ENCODE measurements around the gene LRCH3. TPM values are rescaled to one million over a fixed set of nuclear protein-coding genes. Genes with fewer than 3 reads are reported as not detected.
"Not testable (repeated sequence)": the region's sequence is repeated elsewhere in the genome, so short reads cannot be mapped to it uniquely, and the experiment has no call there.

LRCH3 gene
- total RNA-seq, 1 experiment from 2014 or later: 56.4 TPM

- H3K18ac ChIP-seq (ENCODE audit: insufficient read length, low read depth, low read length); H2AK5ac ChIP-seq (ENCODE audit: insufficient read length, low read length); H3K79me1 ChIP-seq (ENCODE audit: insufficient read depth, low read depth, low read length, poor library complexity, severe bottlenecking); H3K27ac ChIP-seq (ENCODE audit: insufficient read length, low read depth, low read length); H3K4me1 ChIP-seq (ENCODE audit: insufficient read depth, low read length); H4K20me1 ChIP-seq (ENCODE audit: control insufficient read depth, insufficient read depth, insufficient read length); H3K9me3 ChIP-seq (ENCODE audit: control insufficient read depth, low read depth, low read length); H3K9me3 Mint-ChIP-seq; H4K5ac ChIP-seq (ENCODE audit: insufficient read length, low read depth, low read length); H3K4ac ChIP-seq (ENCODE audit: low read depth, low read length); H3K79me2 ChIP-seq (ENCODE audit: insufficient read depth, low read length); H2BK12ac ChIP-seq (ENCODE audit: insufficient read length, low read depth, low read length); H3K27me3 Mint-ChIP-seq (ENCODE audit: low read depth); H2BK20ac ChIP-seq (ENCODE audit: low read depth, low read length, poor library complexity, severe bottlenecking); H2BK120ac ChIP-seq (ENCODE audit: low read depth, low read length, poor library complexity, severe bottlenecking); H3K56ac ChIP-seq (ENCODE audit: insufficient read length, low read depth, low read length); H2BK15ac ChIP-seq (ENCODE audit: low read depth, low read length); H3K27ac Mint-ChIP-seq; H4K91ac ChIP-seq (ENCODE audit: insufficient read length, low read depth, low read length); H2BK5ac ChIP-seq (ENCODE audit: insufficient read length, low read length); H4K8ac ChIP-seq (replicated peaks; ENCODE audit: insufficient read length, low read depth, low read length); H3K9ac ChIP-seq (ENCODE audit: extremely low read depth, insufficient read length, low read length); H3K23me2 ChIP-seq (ENCODE audit: insufficient read length, low read depth, low read length, poor library complexity, severe bottlenecking); H3K23ac ChIP-seq (ENCODE audit: insufficient read length, low read depth, low read length); H3K27me3 ChIP-seq (ENCODE audit: insufficient read depth, low read length); H3K4me3 Mint-ChIP-seq; H2AFZ ChIP-seq (ENCODE audit: low read length); H3K14ac ChIP-seq (ENCODE audit: insufficient read depth, low read length); H3K4me2 ChIP-seq (ENCODE audit: insufficient read depth, insufficient read length, low read length); H3T11ph ChIP-seq (ENCODE audit: low read length); DNase-seq: not testable (repeated sequence)
- WGBS (ENCODE audit: extremely low coverage, insufficient read length, low lambda C conversion rate): no CpG with 5 or more reads among the region's 1 CpG
- H3K4me1 Mint-ChIP-seq: peaks cover 41 to 48% of the 10 kb centered on the region in 2 experiments
- peaks cover 9 to 22% (median 20%) of the 10 kb centered on the region in 3 experiments for H3K36me3 Mint-ChIP-seq (ENCODE audit: insufficient read depth in 1 of 3, low read depth in 3 of 3)
Observed at GRCh38 chr3:197886052-197886451, 95.0 kb downstream of the LRCH3 start.

GRCh38 chr3:197887430-197888053, 96.5 kb downstream of the LRCH3 start:
- not testable (repeated sequence) for H3K27ac Mint-ChIP-seq; H4K20me1 ChIP-seq (ENCODE audit: control insufficient read depth, insufficient read depth, insufficient read length); H3K56ac ChIP-seq (ENCODE audit: insufficient read length, low read depth, low read length); H4K5ac ChIP-seq (ENCODE audit: insufficient read length, low read depth, low read length); DNase-seq; H3K23me2 ChIP-seq (ENCODE audit: insufficient read length, low read depth, low read length, poor library complexity, severe bottlenecking); H3K14ac ChIP-seq (ENCODE audit: insufficient read depth, low read length); H3K23ac ChIP-seq (ENCODE audit: insufficient read length, low read depth, low read length); H4K8ac ChIP-seq (replicated peaks; ENCODE audit: insufficient read length, low read depth, low read length); H3K27me3 Mint-ChIP-seq (ENCODE audit: low read depth); H3K9me3 ChIP-seq (ENCODE audit: control insufficient read depth, low read depth, low read length); H2AFZ ChIP-seq (ENCODE audit: low read length); H3K9ac ChIP-seq (ENCODE audit: extremely low read depth, insufficient read length, low read length); H2BK12ac ChIP-seq (ENCODE audit: insufficient read length, low read depth, low read length); H2AK5ac ChIP-seq (ENCODE audit: insufficient read length, low read length); H3K9me3 Mint-ChIP-seq; H3K4me1 ChIP-seq (ENCODE audit: insufficient read depth, low read length); H4K91ac ChIP-seq (ENCODE audit: insufficient read length, low read depth, low read length); H3K27ac ChIP-seq (ENCODE audit: insufficient read length, low read depth, low read length); H2BK20ac ChIP-seq (ENCODE audit: low read depth, low read length, poor library complexity, severe bottlenecking); H3K4me2 ChIP-seq (ENCODE audit: insufficient read depth, insufficient read length, low read length); H3T11ph ChIP-seq (ENCODE audit: low read length); H3K18ac ChIP-seq (ENCODE audit: insufficient read length, low read depth, low read length); H2BK120ac ChIP-seq (ENCODE audit: low read depth, low read length, poor library complexity, severe bottlenecking); H2BK15ac ChIP-seq (ENCODE audit: low read depth, low read length); H3K79me1 ChIP-seq (ENCODE audit: insufficient read depth, low read depth, low read length, poor library complexity, severe bottlenecking); H2BK5ac ChIP-seq (ENCODE audit: insufficient read length, low read length); H3K79me2 ChIP-seq (ENCODE audit: insufficient read depth, low read length); H3K4ac ChIP-seq (ENCODE audit: low read depth, low read length); H3K27me3 ChIP-seq (ENCODE audit: insufficient read depth, low read length); H3K4me3 Mint-ChIP-seq
- Mint-ChIP-seq H3K4me1 (peaks cover 28 to 33% of the 10 kb centered on the region in 2 experiments), H3K36me3 (ENCODE audit: insufficient read depth in 1 of 3, low read depth in 3 of 3) (peaks cover 7 to 22% (median 20%) of the 10 kb centered on the region in 3 experiments; a peak in 6 of 7 replicates)
- WGBS (ENCODE audit: extremely low coverage, insufficient read length, low lambda C conversion rate): no CpG with 5 or more reads among the region's 5 CpGs
